Adrenal gland (tissue), 12 donors: Measurements from ENCODE around the gene AGBL1. TPM values are rescaled to one million over a fixed set of nuclear protein-coding genes. Genes with fewer than 3 reads are reported as not detected.

Experiments
- DNase-seq, 7 donors: peaks; one replicate each; pipeline ENCODE4 v3.0.0-alpha.2; 2019 to 2020
- H3K27ac ChIP-seq, 5 donors: fragments of 200-600 bp; sonication (generic) in 4 of 5; 1 replicate in 3 of 5; 2 replicates in 2 of 5; pipeline versions ENCODE4 v1.5.1 to v1.8.0; 2016 to 2020; ENCODE audit warnings: mild to moderate bottlenecking in 1 of 5
- H3K27me3 ChIP-seq: fragments of 200-600 bp; 2 replicates; pipeline ENCODE4 v1.8.0; 2021
- H3K36me3 ChIP-seq, 2 donors: fragments of 200-600 bp; replicated peaks in 1 of 2; 1 replicate in 1 of 2; 2 replicates in 1 of 2; pipeline versions ENCODE4 v1.5.1 to v1.8.0; 2018 to 2022
- H3K4me1 ChIP-seq, 2 donors: fragments of 200-600 bp; replicated peaks in 1 of 2; 1 replicate in 1 of 2; 2 replicates in 1 of 2; pipeline versions ENCODE4 v1.5.1 to v1.8.0; 2018 to 2021
- H3K4me3 ChIP-seq, 4 donors: fragments of 200-600 bp; sonication (generic) in 3 of 4; one replicate each; pipeline ENCODE4 v1.5.1; 2016 to 2018
- H3K9me3 ChIP-seq, 3 donors: fragments of 200-600 bp; sonication (generic) in 1 of 3; replicated peaks in 1 of 3; 1 replicate in 2 of 3; 2 replicates in 1 of 3; pipeline versions ENCODE4 v1.5.1 to v1.8.0; 2016 to 2021
- POLR2A ChIP-seq, 2 donors: fragments of 450-650 bp; IDR thresholded peaks; one replicate each; pipeline ENCODE4 v1.6.1; 2017; ENCODE audit warnings: antibody characterized with exemption in 2 of 2, mild to moderate bottlenecking in 2 of 2, moderate library complexity in 1 of 2
- WGBS, 4 donors: extraction: QIAGEN DNeasy Blood & Tissue Kit in 2 of 4; methylation state at CpG; one replicate each; pipeline versions ENCODE4 v1.1.5 to v1.1.7; 2013 to 2017; 5-methylcytosine and 5-hydroxymethylcytosine counted together
- intact Hi-C, 2 donors: fragments of 100-400 bp; cut with DNase I; formaldehyde crosslinking; loops; one replicate each; pipeline versions ENCODE4 v1.14.1 to v1.15.0; 2022 to 2023
- polyA plus RNA-seq, 3 donors: library from polyadenylated mRNA; stranded (reverse); fragments of 200-250 nt in 2 of 3; fragments of 350-450 nt in 1 of 3; fragmentation: Illumina TruSeq in 1 of 3; extraction: RNeasy Lipid Tissue Mini Kit (QIAGEN cat#74804) in 1 of 3; gene quantifications; one replicate each; pipeline ENCODE4 v1.2.3, GENCODE V29; 2013 to 2014
- total RNA-seq, 9 donors: library from RNA; depleted of rRNA in 4 of 9; stranded (reverse); fragments of >200 nt in 4 of 9; fragments of 120-200 nt in 1 of 9; fragmentation: NEBNext Ultra II Directional in 1 of 9; extraction: Animal tissue kit (Norgen Biotek cat#: 25700) in 1 of 9; gene quantifications; one replicate each; pipeline versions ENCODE4 v1.1.0 to v1.2.4, GENCODE V29; 2013 to 2023
- TF ChIP-seq, protein P1 (sequence below), 6 experiments: fragments of 450-650 bp in 4 of 6; fragments of 200-600 bp in 2 of 6; sonication (generic) in 1 of 6; IDR thresholded peaks; 1 replicate in 5 of 6; 2 replicates in 1 of 6; pipeline versions ENCODE4 v1.5.1 to v1.8.0; 2016 to 2021; ENCODE audit warnings: antibody characterized with exemption in 6 of 6, mild to moderate bottlenecking in 2 of 6, moderate library complexity in 1 of 6
- donor health status: healthy with polysubstance abuse.
- donor health status: Bipolar disorder and iron deficiency.
- donor health status: DM: yes; HTN: yes; CAD: no.
- donor health status: DM: no; HTN: no; CAD: no.
- donor health status: DM: no; HTN: no; CAD: no.
- donor health status: DM: yes; HTN: yes; CAD: no.

The AGBL1 gene
- total and polyA plus RNA-seq, 12 donors, result 0.04 to 0.07 (median 0.06) TPM; not detected in 9

- intact Hi-C loops, result no loop called here
- TF ChIP-seq POLR2A (IDR thresholded peaks at IDR 0.05), result no peak
- TF ChIP-seq, protein P1, sequence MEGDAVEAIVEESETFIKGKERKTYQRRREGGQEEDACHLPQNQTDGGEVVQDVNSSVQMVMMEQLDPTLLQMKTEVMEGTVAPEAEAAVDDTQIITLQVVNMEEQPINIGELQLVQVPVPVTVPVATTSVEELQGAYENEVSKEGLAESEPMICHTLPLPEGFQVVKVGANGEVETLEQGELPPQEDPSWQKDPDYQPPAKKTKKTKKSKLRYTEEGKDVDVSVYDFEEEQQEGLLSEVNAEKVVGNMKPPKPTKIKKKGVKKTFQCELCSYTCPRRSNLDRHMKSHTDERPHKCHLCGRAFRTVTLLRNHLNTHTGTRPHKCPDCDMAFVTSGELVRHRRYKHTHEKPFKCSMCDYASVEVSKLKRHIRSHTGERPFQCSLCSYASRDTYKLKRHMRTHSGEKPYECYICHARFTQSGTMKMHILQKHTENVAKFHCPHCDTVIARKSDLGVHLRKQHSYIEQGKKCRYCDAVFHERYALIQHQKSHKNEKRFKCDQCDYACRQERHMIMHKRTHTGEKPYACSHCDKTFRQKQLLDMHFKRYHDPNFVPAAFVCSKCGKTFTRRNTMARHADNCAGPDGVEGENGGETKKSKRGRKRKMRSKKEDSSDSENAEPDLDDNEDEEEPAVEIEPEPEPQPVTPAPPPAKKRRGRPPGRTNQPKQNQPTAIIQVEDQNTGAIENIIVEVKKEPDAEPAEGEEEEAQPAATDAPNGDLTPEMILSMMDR (IDR thresholded peaks at IDR 0.05), result no peak
- H3K27ac ChIP-seq, result no peak overlapping the region
- H3K9me3 ChIP-seq, result no peaks in the 10 kb centered on the region
- no peaks in the 10 kb centered on the region for H3K27me3 ChIP-seq
- DNase-seq, result no peak
- no peaks in the 10 kb centered on the region for H3K36me3 ChIP-seq
- no peak overlapping the region for H3K4me3 ChIP-seq
- WGBS, 4 donors, result 72 to 77% (median 75%) methylated on average over 2 of the region's 2 CpGs
- H3K4me1 ChIP-seq, result no peaks in the 10 kb centered on the region
These were observed 183.6 kb downstream of the AGBL1 start for GRCh38 chr15:86263230-86263629.

- no peaks in the 10 kb centered on the region for H3K4me1 ChIP-seq
- H3K27ac ChIP-seq, result no peak overlapping the region
- no peak for DNase-seq
- intact Hi-C loops, result no loop called here
- no peak overlapping the region for H3K4me3 ChIP-seq
- no peaks in the 10 kb centered on the region for H3K27me3 ChIP-seq
- no peaks in the 10 kb centered on the region for H3K9me3 ChIP-seq
- H3K36me3 ChIP-seq, result no peaks in the 10 kb centered on the region
- WGBS, 4 donors, result 78 to 79% (median 79%) methylated on average over 6 of the region's 6 CpGs
- TF ChIP-seq, protein P1 (IDR thresholded peaks at IDR 0.05), result no peak
- TF ChIP-seq POLR2A (IDR thresholded peaks at IDR 0.05), result no peak
These were observed 187.3 kb downstream of the AGBL1 start for GRCh38 chr15:86266896-86267484.

GRCh38 chr15:86267892-86268291 lies 188.2 kb downstream of the AGBL1 start:
- intact Hi-C loops, result no loop called here
- 86 to 91% (median 88%) methylated on average over 4 of the region's 4 CpGs for WGBS, 4 donors

DNA sequence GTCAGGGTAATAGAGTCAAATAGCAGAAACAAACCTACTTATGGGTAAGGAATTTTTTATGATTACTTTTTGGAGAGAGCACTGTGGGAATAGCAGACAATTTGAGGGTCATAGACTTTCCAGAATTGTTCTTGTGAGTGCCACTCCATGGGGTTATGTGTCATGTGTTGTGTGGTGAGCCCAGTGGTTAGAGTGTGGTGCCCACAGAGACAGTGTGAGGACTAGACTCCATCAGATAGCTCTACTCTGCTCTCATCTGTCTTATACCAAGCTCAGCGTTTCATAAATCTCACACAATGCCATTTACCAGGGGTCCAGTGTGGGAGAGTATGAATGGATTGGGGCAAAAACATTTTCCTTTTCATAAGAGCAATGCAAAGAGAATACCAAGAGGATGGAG lies 188.9 kb downstream of the AGBL1 start:
- no peak for DNase-seq
- Histone ChIP-seq H3K4me3 (no peak overlapping the region), H3K9me3 (no peaks in the 10 kb centered on the region), H3K4me1 (no peaks in the 10 kb centered on the region), H3K36me3 (no peaks in the 10 kb centered on the region), H3K27me3 (no peaks in the 10 kb centered on the region), H3K27ac (no peak overlapping the region)
- intact Hi-C loops, result no loop called here
- TF ChIP-seq POLR2A (IDR thresholded peaks at IDR 0.05), result no peak
- TF ChIP-seq, protein P1 (IDR thresholded peaks at IDR 0.05), result no peak
- WGBS, 4 donors, result 55 to 87% (median 82%) methylated on average over 1 of the region's 1 CpG

More at GRCh38 chr15:86267892-86268291, 188.2 kb downstream of the AGBL1 start:
- H3K4me1 ChIP-seq, result no peaks in the 10 kb centered on the region
- no peaks in the 10 kb centered on the region for H3K36me3 ChIP-seq
- no peak overlapping the region for H3K4me3 ChIP-seq
- no peak for TF ChIP-seq POLR2A (IDR thresholded peaks at IDR 0.05)
- TF ChIP-seq, protein P1 (IDR thresholded peaks at IDR 0.05), result no peak
- H3K9me3 ChIP-seq, result no peaks in the 10 kb centered on the region
- H3K27ac ChIP-seq, result no peak overlapping the region
- H3K27me3 ChIP-seq, result no peaks in the 10 kb centered on the region
- no peak for DNase-seq
